Smooth muscle cell of the brain vasculature (primary cell): ENCODE measurements around the gene RASA3.
"Not testable (repeated sequence)": the region's sequence is repeated elsewhere in the genome, so short reads cannot be mapped to it uniquely, and the experiment has no call there.

Source experiments
- DNase-seq: peaks from one replicate; pipeline ENCODE4 v3.0.0-alpha.2; 2012; ENCODE audit warnings: low read depth, low spot score

The RASA3 gene

DNA sequence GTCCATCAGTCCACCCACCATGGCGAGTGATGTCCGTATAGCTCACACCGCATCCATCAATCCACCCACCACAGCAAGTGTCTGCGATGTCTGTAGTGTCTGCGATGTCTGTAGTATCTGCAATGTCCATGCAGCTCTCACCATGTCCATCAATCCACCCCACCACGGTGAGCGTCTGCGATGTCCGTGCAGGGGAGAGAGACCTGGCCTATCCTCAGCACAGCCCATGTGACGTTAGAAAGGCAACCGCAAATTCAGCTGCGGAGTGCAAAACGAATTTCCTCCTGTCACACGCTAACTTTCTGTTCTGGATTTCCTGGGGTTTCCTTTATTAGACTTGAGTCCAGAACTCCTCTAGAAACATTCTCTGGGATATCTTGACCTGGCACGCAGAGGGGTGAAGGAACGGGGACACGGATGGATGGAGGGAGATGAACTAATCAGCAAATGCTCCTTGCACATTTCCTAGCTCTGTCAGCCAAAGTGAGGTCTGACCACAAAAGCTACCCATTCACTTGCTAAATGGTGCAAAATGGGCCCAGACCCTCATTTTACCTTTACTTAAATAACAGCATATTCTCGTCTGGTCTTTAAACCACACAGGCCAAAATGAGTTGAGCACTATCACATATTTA, 18.3 kb downstream of the RASA3 start:
- no peak for DNase-seq

DNA sequence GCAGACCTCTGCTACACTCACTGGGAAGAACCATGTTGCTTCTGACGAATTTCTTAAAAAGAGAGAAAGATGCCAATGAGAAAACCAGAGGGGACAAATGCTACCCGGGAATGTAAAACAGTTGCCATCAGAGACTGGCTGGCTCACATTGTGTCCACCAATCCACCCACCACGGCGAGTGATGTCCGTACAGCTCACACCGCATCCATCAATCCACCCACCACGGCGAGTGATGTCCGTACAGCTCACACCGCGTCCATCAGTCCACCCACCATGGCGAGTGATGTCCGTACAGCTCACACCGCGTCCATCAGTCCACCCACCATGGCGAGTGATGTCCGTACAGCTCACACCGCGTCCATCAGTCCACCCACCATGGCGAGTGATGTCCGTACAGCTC, 19.0 kb downstream of the RASA3 start:
- not testable (repeated sequence) for DNase-seq

DNA sequence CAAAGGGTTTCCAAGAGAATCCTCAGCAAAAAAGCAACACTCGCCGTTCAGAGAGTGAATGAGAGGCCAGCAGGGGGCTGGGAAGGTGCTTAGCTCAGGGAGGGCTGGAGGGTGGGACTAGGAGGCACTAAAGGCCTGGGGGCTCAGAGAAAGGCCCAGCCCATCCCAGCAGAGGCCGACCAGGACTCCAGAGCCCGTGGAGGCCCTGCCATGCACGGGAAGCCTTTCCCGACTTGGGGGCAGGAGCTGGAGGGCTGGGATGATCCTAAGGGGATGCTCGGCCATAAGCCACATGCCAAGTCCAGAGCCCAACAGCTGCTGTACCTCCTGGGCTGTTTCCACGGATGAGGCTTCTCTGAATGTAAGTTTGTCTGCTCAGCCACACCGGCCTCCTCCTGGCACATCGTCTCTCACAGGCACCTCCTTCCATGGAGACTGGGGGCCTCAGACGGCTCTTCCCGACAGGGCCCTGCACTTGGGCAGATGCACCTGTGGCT, 19.5 kb downstream of the RASA3 start:
- no peak for DNase-seq

DNA sequence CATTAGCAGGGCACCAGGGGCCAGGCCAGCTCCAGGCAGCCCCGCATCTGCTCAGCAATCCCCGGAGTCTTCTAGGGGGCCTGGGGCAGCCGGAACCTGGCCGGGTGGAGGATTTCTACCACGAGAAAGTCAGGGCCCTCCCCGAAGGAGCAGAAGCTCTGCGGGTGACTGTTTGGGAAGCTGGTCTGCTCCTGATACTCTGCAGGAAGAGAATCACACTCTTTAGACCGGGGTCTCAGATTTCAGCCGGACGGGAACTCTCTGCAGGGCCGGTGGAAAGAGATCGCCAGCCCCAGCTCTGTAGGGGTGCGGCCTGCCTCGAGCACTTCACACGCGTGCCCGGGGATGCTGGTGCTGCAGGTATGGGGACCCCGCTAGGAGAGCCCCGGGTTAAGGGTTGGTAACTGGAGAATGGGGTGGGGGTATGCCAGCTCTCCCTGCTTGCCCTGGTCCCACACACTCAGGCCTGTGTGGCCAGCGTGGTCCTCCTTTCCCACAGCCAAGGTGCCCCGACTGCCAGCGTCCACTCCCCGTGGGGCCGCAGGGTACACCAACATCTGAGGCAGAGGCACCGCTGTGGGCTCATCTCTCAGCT, 20.1 kb downstream of the RASA3 start:
- no peak for DNase-seq

DNA sequence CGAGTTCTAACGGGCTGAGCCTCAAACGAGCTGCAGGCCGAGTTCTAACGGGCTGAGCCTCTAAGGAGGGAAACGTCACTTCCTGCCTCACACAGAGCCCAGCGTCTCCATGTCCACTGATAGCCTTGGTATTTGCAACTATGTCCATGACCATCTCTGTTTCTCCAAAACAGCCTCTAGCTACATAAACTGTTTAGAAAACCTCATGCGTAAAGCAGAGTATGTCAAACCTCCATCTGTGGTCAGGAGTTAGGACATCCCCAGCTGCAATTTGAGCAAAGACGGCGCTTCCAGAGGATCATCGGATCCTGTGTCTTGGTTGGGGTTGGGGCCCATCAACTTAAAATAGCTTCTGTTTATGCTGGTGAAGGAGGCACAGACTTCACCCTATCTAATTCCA, 20.8 kb downstream of the RASA3 start:
- no peak for DNase-seq

DNA sequence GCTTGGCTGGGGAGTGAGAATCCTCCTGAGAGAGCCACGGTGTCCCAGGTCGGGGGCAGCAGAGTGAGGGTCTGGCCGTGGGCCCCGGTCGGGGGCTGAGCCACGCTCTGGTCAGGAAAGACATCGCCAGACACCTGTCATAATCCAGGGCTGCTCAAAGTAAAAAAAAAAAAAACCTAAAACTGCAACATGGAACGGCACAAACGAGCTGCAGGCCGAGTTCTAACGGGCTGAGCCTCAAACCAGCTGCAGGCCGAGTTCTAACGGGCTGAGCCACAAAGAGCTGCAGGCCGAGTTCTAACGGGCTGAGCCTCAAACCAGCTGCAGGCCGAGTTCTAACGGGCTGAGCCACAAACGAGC, 21.6 kb downstream of the RASA3 start:
- not testable (repeated sequence) for DNase-seq

DNA sequence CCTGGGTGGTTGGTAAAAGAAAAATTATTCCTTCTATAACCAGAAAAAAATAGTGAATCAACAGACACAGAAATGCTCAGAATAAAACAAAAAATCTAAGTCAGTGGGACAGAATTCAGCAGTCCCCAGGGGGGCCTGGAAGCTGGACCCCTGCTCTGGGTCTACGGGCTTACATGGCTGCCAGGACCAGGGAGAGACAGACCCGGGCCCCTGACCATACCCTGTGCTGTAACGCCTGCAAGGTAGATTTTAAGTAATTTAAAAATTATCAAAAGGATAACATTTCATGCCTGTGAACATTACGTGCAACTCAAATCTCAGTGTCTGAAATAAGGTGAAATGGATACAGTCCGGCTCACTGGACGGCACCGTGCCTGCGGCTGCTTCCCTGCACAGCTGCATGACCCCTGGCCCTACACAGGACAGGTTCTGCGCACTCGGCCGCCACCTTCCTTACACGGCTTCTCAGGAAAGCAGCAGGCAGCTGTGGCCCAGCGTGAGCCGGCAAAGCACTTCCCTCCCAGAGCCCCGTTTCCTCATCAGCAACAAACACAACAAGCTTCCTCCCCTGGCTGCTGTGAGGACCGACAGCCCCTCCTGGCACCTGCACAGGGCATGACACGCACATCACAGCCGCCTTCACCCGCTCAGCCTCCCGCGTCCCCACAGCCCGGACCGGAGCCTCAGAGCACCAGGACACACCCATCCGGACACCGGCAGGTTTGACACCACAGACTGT, 22.2 kb downstream of the RASA3 start:
- no peak for DNase-seq

DNA sequence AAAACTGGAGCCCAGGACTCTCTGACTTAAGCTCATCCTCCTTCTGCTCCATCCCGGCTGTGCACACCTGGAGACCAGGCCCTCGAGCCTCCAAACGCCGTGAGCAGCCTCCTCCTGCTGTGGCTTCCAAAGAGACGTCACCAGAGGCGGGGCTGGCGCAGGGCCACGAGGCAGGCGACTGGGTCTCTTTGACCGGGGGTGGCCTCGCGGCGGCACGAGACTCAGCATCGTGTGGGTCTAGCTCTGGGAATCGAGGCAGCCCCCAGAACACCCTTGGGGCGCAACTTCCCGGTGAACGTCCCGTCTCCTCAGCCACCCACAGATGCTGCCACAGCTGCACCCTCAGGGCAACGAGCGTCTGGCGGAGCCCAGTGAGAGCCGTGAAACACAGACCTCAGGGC, 22.8 kb downstream of the RASA3 start:
- DNase-seq: no peak

DNA sequence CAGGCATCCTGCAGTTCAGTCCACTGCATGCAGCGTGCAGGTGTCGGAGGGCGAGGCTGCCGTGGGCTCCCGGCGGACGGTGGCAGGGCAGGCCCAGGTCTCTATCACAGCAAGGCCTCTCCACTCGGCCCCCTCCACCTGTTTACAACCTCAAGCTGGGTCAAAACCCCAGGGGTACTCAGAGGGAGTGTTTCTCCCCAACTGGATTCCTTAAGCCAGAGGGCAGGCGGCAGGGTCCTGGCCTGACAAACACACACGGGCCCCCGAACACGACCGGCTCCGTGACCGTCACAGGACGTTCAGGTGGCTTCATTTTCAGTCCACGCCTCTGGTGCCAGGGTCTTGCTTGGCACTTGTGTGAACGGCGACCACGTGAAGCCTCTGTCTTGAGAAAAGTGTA, 23.5 kb downstream of the RASA3 start:
- no peak for DNase-seq

DNA sequence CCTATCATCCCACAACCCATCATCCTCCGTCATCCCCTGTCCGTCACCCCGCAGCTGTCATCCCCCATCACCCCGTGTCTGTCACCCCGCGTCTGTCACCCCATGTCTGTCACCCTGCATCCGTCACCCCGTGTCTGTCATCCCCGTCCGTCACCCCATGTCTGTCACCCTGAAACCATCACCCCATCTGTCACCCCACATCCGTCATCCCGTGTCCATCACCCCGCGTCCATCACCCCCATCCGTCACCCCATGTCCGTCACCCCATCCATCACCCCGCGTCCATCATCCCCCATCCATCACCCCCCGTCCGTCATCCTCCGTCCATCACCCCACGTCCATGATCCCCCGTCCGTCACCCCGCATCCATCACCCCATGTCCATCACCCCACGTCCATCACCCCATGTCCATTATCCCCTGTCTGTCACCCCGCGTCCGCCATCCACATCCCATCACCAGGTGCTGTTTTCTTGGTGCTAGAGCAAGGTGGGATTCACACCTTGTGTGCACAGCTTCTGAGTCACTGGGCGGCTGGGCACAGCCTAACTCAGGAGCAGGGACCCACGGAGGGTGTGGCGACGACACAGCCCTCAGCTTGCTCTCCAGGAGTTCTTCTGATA, 24.2 kb downstream of the RASA3 start:
- DNase-seq: no peak

DNA sequence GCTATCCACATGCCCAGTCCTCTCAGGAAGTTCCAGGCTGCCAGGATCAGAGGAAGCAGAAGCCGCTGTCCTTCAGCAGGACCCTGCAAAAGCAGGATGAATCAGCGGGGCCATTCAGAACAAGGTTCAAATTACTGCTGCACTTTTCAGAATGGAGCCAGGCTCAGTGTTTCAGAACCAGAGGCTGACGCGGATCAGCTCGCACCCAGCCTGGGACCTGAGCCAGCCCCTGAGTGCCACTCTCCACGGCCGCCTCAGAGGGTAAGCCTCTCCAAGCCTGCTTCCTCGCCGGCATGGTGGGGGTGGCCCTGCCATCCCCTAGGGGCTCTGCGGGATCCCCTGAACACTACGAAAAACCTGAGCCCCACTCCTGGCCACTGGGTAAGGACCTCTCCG, 24.7 kb downstream of the RASA3 start:
- DNase-seq: no peak

DNA sequence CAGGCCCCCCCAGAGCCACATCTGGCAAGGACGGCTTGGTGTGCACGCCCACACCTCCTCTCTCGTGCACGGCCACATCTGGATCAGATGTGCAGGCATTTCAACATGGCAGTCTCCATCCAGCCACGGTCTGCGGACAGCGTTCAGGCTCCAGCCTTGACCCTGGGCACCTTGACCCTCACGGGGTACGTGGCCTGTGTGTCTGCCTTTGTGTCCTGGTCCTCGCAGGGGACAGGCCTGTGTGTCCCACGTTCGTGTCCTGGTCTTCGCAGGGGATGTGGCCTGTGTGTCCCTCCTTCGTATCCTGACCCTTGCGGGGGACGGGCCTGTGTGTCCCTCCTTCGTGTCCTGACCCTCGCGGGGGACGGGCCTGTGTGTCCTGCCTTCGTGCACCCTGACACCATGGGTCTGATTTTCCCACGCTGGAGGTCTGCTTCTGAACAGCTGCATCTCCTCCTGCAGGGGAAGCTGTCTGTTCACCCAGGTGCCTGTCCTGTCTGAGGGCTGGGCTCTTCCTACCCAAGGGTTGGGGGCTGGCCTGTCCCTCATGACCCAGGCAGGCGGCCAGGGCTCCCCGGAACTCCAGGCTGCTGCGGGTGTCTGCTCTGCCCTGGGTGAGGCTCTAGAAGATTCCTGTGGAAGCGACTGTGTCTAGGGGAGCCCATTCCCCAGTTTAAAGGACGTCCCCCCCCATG, 25.3 kb downstream of the RASA3 start:
- no peak for DNase-seq

DNA sequence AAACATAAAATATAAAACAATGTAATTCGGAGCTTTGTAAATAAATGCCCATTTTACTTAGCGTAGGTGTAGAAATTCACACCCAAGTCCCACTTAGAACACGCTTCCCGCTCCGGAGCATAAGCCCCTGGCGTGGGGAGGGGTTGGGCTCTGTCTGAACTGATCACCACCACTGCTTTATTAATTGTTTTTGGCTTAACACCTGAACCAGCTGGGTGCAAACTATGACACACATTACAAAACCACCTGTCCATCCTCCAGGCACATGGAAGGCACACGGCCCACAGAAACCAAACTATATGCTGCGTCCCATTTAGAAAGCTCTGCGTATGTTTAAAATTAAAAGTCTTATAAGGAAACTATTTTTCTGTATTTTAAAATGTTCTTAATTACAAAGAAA, 25.9 kb downstream of the RASA3 start:
- DNase-seq: no peak

DNA sequence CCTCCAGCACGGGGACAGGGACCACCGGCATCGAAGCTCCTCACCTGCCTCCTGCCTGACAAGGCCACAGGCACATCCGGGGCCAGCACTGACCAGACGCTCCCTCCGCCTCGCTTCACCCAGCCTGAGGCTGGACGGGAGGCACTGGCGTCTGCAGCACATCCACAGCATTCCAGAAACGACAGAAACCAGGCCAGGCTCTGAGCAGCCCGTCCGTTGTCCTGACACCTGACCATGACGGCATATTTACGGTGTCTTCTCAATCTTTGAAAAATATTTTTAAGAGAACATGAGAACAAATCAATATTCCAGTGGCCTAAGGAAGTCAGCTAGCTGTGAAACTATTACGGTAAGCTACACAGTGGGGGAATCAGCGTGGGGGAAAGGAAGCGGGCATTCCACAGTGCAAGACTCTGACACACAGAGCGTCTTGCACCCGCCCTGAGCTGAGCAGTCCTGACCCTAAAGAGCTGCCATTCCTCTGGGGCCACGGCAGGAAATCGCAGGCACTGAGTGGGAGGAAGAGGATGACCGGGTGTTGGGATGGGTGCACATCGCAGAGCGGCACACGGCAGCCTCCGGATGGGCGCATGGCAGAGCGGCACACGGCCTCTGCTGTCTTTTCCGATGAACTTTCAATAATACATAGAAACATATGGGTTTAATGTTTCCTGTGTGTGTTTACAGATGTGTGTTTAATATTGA, 26.8 kb downstream of the RASA3 start:
- no peak for DNase-seq

DNA sequence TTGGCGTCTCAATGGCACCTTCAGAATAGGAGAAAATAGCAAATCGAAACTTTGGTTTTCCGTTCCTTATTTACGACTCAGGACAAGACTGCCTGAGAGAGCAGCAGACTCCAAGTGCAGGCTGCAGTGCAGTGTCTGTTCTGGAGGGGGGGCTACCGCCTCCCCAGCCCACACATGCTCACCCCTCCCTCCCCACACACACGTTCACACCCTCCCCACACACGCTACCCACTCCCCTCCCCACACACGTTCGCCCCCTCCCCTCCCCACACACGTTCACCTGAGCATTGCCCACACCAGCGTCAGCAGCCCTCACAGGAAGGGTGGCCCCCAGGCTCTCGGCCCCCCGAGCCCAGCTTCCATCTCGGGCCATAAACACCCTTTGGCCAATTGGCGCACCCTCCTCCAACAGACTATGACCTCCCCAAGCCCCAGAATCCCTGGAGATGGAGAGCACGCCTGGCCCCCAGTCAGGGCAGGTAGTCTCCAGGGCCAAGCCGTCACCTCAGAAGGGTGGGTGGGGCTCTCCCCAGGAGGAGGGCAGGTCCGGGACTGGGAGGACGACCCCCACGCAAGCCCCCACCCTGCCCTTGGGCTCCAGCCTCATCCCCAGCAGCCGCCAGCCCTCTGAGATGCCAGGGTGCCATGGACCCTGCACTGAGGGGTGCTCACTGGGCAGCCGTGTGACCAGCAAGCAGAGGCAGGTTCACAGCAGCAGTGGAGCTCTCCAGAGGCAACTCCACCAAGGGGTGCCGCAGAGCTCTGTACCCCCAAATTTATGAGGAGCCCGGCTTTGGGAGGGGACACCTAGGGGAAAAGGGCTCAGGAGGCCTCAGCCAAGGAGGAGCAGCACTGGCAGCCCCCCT, 27.5 kb downstream of the RASA3 start:
- no peak for DNase-seq

DNA sequence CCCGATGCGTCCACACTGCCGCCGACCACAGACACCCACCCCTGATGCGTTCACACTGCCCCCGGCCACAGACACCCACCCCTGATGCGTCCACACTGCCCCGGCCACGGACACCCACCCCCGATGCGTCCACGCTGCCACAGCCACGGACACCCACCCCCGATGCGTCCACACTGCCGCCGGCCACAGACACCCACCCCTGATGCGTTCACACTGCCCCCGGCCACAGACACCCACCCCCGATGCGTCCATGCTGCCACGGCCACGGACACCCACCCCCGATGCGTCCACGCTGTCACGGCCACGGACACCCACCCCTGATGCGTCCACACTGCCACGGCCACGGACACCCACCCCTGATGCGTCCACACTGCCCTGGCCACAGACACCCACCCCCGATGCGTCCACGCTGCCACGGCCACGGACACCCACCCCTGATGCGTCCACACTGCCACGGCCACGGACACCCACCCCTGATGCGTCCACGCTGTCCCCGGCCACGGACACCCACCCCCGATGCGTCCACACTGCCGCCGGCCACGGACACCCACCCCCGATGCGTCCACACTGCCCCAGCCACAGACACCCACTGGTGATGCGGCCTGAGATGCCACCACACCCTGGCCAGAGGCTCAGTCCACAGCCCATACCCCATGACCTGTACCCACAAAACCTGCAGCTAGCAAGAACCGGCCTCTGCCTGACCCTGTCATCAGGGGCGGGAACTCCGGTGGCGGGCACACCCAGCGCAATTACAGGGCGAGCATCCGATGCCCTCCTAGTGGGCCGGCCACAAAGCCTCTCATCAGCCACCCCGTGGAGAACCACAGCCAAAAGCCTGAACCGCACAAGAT, 28.4 kb downstream of the RASA3 start:
- DNase-seq: no peak

DNA sequence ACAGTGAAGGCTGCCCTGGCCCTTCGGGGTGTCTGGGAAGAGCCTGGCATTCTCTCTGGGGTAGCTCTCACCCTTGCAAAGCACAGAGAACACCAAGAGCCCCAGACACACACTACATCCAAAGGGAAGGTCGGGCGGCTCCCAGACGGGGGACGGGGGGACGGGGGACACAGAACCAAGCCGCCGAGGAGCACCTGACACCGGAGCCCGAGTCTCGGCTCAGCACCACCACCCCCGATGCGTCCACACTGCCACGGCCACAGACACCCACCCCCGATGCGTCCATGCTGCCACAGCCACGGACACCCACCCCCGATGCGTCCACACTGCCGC, 29.2 kb downstream of the RASA3 start:
- DNase-seq: not testable (repeated sequence)

DNA sequence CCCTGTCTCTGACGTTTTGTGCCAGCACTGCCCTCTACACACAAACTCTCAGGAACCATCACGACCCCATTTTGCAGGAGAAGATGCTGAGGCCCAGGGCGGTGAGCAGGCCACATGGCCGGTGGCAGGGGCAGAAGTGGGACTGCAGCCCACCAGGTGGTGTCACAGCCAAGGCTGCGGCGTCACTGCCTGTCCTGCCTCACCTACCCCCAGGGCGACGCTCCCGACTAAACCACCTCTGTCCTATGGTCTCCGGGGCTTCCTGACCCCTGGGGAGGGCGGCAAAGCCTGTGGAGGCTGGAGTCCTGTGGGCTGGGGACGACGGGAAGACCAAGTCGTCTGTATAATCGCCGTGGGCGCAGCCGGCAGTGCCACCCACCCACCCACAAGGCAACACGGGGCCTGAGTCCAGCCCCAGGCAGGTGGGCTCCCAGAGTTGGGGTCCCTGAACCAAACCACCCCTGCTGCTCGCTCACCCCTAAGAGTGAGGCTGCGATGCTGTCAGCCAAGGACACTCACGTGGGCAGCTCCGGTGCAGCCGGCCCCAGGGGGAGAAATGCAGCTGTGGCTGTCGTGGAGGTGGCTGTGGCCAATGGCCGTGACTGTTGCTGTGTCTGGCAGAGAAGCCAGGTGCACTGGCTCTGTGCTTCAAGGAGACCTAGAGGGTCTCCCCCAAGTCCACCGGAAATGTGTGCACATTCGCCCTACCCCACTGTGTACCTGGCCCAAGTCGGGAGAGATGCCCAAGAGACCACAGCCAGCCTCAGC, 29.7 kb downstream of the RASA3 start:
- DNase-seq: no peak

DNA sequence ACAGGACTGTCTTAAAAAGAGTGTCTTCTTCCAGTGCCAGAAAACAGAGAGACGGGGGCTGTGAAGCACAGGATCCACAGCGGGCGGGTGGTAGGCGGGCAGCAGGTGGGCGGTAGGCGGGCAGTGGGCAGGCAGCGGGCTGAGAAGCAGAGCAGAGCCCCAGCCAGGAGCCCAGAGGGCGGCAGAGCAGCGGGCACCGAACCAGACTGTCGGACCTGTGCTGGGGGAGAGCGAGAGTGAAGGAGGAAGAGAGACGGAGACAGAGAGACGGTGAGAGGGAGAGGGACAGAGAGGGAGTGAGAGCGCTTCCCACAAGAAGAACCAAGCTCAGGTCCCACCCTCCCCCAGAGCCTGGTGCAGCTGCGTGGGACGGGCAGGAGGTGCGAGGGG, 30.3 kb downstream of the RASA3 start:
- DNase-seq: no peak
